IPS DF 6.9 (cell line): ENCODE data around the gene BRI3.
"Not testable (repeated sequence)": the region's sequence is repeated elsewhere in the genome, so short reads cannot be mapped to it uniquely, and the experiment has no call there.

ENCODE experiments used
- DNase-seq: peaks from one replicate; pipeline ENCODE4 v3.0.0-alpha.2; 2013; ENCODE audit warnings: low read depth, low spot score
- H3K27ac ChIP-seq: one replicate; pipeline ENCODE4 v1.5.1; 2013; ENCODE audit warnings: low read length, control low read depth
- H3K27me3 ChIP-seq: 2 replicates; pipeline ENCODE4 v1.6.1; 2013; ENCODE audit warnings: mild to moderate bottlenecking, low read length; ENCODE audit not compliant: control insufficient read depth, insufficient read depth
- H3K36me3 ChIP-seq: 2 replicates; pipeline ENCODE4 v1.6.1; 2013; ENCODE audit warnings: low read length; ENCODE audit not compliant: control insufficient read depth, insufficient read depth
- H3K4me1 ChIP-seq: 2 replicates; pipeline ENCODE4 v1.6.1; 2013; ENCODE audit warnings: low read length; ENCODE audit not compliant: control insufficient read depth, insufficient read depth
- H3K4me3 ChIP-seq: 2 replicates; pipeline ENCODE4 v1.5.1; 2013; ENCODE audit warnings: mild to moderate bottlenecking, low read length
- H3K9me3 ChIP-seq: 2 replicates; pipeline ENCODE4 v1.6.1; 2013; ENCODE audit warnings: low read length, inconsistent platforms; ENCODE audit not compliant: control insufficient read depth, insufficient read depth
- WGBS: extraction: QIAGEN DNeasy Blood & Tissue Kit; methylation state at CpG from one replicate; pipeline ENCODE4 v1.1.7; 2013; ENCODE audit warnings: mixed read lengths, missing lambda C conversion rate; ENCODE audit not compliant: insufficient read length, insufficient coverage; 5-methylcytosine and 5-hydroxymethylcytosine counted together

Gene BRI3

GRCh38 chr7:98309566-98309965 is 28.1 kb downstream of the BRI3 start:
- no peak for DNase-seq
- Histone ChIP-seq H3K4me1 (no peaks in the 10 kb centered on the region), H3K4me3 (no peak overlapping the region), H3K27ac (no peak overlapping the region), H3K9me3 (no peaks in the 10 kb centered on the region), H3K36me3 (peaks cover 12% of the 10 kb centered on the region), H3K27me3 (no peaks in the 10 kb centered on the region)
- WGBS: no CpG with 5 or more reads among the region's 8 CpGs

- Histone ChIP-seq H3K4me3 (no peak overlapping the region), H3K36me3 (peaks cover 5% of the 10 kb centered on the region; the same call in 1 of the 2 replicates), H3K4me1 (no peaks in the 10 kb centered on the region), H3K27me3 (no peaks in the 10 kb centered on the region), H3K27ac (no peak overlapping the region), H3K9me3 (no peaks in the 10 kb centered on the region)
- no peak for DNase-seq
- WGBS: no CpG with 5 or more reads among the region's 7 CpGs
Measured at GRCh38 chr7:98312201-98312600, 30.7 kb downstream of the BRI3 start.

GRCh38 chr7:98314469-98314868 is 33.0 kb downstream of the BRI3 start:
- no CpG with 5 or more reads among the region's 11 CpGs for WGBS

GRCh38 chr7:98315318-98315993 is 34.0 kb downstream of the BRI3 start:
- no peaks in the 10 kb centered on the region for H3K27me3 ChIP-seq
- H3K36me3 ChIP-seq: peaks cover 3% of the 10 kb centered on the region; the same call in 1 of the 2 replicates
- DNase-seq: no peak
- WGBS: no CpG with 5 or more reads among the region's 13 CpGs
- no peaks in the 10 kb centered on the region for H3K9me3 ChIP-seq
- no peaks in the 10 kb centered on the region for H3K4me1 ChIP-seq
- H3K4me3 ChIP-seq: no peak overlapping the region
- H3K27ac ChIP-seq: no peak overlapping the region

More at GRCh38 chr7:98314469-98314868, 33.0 kb downstream of the BRI3 start:
- no peak for DNase-seq
- H3K27me3 ChIP-seq: no peaks in the 10 kb centered on the region
- no peak overlapping the region for H3K27ac ChIP-seq
- H3K36me3 ChIP-seq: peaks cover 3% of the 10 kb centered on the region; the same call in 1 of the 2 replicates
- no peak overlapping the region for H3K4me3 ChIP-seq
- no peaks in the 10 kb centered on the region for H3K9me3 ChIP-seq
- no peaks in the 10 kb centered on the region for H3K4me1 ChIP-seq

GRCh38 chr7:98315994-98316527 is 34.6 kb downstream of the BRI3 start:
- H3K4me1 ChIP-seq, DNase-seq, H3K36me3 ChIP-seq, H3K4me3 ChIP-seq, H3K27ac ChIP-seq, H3K9me3 ChIP-seq, H3K27me3 ChIP-seq: not testable (repeated sequence)
- whole genome bisulfite sequencing: no CpG with 5 or more reads among the region's 4 CpGs

GRCh38 chr7:98317366-98318040 is 36.0 kb downstream of the BRI3 start:
- Histone ChIP-seq H3K4me3 (no peak overlapping the region), H3K36me3 (peaks cover 3% of the 10 kb centered on the region; the same call in 1 of the 2 replicates), H3K27me3 (no peaks in the 10 kb centered on the region), H3K27ac (no peak overlapping the region), H3K4me1 (peaks cover under 1% of the 10 kb centered on the region; the same call in 1 of the 2 replicates), H3K9me3 (no peaks in the 10 kb centered on the region)
- DNase-seq: no peak
- WGBS: no CpG with 5 or more reads among the region's 14 CpGs

- Histone ChIP-seq H3K4me1 (peaks cover 7% of the 10 kb centered on the region), H3K4me3 (no peak overlapping the region), H3K27me3 (no peaks in the 10 kb centered on the region), H3K27ac (no peak overlapping the region), H3K9me3 (no peaks in the 10 kb centered on the region), H3K36me3 (peaks cover 3% of the 10 kb centered on the region; the same call in 1 of the 2 replicates)
- no peak for DNase-seq
- WGBS: no CpG with 5 or more reads among the region's 9 CpGs
Measured at GRCh38 chr7:98319176-98319575, 37.7 kb downstream of the BRI3 start.

- no peaks in the 10 kb centered on the region for H3K9me3 ChIP-seq
- no peak overlapping the region for H3K4me3 ChIP-seq
- WGBS: no CpG with 5 or more reads among the region's 10 CpGs
- H3K4me1 ChIP-seq: peaks cover 7% of the 10 kb centered on the region
- no peak overlapping the region for H3K27ac ChIP-seq
- H3K36me3 ChIP-seq: peaks cover 3% of the 10 kb centered on the region; the same call in 1 of the 2 replicates
- DNase-seq: no peak
- no peaks in the 10 kb centered on the region for H3K27me3 ChIP-seq
Measured at GRCh38 chr7:98321301-98321700, 39.8 kb downstream of the BRI3 start.

- WGBS: no CpG with 5 or more reads among the region's 24 CpGs
- no peak overlapping the region for H3K4me3 ChIP-seq
- no peak overlapping the region for H3K27ac ChIP-seq
- DNase-seq: no peak
- no peaks in the 10 kb centered on the region for H3K9me3 ChIP-seq
- H3K27me3 ChIP-seq: no peaks in the 10 kb centered on the region
- H3K36me3 ChIP-seq: no peaks in the 10 kb centered on the region
- peaks cover 7% of the 10 kb centered on the region for H3K4me1 ChIP-seq
Measured at GRCh38 chr7:98322331-98323270, 41.1 kb downstream of the BRI3 start.
